VCaP (cell line): ENCODE results near the gene CCR7.

Experiments used
- H3K27ac ChIP-seq: fragments of 450-650 bp; 2 replicates; pipeline ENCODE4 v1.5.1; 2017
- TF ChIP-seq, protein P1 (sequence below): fragments of 450-650 bp; conservative IDR thresholded peaks from 2 replicates; pipeline ENCODE4 v1.5.1; 2017; ENCODE audit warnings: mild to moderate bottlenecking, moderate library complexity

CCR7 gene

DNA sequence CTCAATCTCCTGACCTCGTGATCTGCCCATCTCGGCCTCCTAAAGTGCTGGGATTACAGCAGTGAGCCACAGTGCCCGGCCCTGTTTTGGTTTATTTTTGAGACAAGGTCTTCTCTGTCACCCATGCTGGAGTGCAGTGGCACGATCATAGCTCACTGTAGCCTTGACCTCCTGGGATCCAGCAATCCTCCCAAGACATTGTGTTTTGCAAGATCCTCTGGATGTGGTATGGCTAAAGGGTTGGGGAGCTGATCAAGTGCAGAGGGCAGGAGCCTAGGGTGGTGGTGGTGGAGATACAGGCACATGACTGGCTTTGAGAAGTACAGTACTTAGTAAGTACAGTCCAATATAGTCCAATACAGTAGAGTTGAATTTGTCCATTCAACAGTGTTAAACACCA lies 47.3 kb downstream of the CCR7 start:
- TF ChIP-seq, protein P1, sequence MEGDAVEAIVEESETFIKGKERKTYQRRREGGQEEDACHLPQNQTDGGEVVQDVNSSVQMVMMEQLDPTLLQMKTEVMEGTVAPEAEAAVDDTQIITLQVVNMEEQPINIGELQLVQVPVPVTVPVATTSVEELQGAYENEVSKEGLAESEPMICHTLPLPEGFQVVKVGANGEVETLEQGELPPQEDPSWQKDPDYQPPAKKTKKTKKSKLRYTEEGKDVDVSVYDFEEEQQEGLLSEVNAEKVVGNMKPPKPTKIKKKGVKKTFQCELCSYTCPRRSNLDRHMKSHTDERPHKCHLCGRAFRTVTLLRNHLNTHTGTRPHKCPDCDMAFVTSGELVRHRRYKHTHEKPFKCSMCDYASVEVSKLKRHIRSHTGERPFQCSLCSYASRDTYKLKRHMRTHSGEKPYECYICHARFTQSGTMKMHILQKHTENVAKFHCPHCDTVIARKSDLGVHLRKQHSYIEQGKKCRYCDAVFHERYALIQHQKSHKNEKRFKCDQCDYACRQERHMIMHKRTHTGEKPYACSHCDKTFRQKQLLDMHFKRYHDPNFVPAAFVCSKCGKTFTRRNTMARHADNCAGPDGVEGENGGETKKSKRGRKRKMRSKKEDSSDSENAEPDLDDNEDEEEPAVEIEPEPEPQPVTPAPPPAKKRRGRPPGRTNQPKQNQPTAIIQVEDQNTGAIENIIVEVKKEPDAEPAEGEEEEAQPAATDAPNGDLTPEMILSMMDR: no peak
- H3K27ac ChIP-seq: no peak overlapping the region

DNA sequence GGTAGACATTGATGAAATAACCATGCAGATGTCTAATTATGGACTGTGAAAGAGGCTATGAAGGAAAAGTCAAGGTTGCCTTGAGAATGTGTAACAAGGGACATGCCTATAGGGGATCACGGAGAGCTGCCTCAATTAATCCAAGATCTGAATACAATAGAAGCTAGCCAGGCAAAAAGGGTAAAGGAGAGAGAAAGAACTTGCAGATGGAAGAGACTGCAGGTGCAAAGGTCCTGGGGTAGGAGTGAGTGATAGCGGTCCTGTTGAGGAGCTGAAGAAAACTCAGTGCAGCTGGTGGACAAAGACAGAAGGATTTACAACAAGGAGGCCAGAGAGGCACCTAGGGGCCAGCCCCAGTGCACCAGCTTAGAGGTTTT lies 48.0 kb downstream of the CCR7 start:
- no peak overlapping the region for H3K27ac ChIP-seq
- TF ChIP-seq, protein P1: no peak

DNA sequence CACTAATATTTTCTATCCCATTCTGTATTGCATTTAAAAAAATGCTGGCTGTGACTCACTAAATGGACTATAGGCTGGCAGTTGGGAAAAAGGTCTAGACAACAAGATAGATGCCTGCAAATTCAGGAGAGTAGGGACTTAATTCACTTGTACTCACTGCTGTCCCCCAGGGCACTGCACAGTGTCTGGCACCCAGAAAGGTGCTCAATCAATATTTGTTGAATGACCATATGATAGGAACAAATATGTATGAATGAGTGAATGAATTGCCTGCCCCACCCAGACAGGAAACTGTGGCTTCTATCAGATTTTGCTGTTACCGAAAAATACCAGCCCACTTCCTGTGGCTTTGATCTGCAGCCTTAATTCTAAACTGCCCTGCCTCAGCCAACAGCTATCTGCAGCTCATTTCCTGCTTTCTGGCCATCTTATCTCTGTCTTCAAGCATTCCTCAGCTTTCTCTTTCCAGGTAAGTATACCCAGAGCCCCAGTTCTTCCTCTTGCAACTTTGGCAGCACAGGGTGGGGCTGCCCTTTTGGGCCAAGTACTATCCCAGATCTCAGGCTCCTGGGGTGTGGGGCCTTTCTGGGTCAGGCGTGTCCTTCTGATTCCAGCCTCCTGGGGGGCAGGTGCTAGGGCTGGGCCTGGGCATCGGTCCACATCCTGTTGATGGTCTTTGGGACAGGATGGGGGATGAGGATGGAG lies 48.5 kb downstream of the CCR7 start:
- TF ChIP-seq, protein P1: no peak
- no peak overlapping the region for H3K27ac ChIP-seq

DNA sequence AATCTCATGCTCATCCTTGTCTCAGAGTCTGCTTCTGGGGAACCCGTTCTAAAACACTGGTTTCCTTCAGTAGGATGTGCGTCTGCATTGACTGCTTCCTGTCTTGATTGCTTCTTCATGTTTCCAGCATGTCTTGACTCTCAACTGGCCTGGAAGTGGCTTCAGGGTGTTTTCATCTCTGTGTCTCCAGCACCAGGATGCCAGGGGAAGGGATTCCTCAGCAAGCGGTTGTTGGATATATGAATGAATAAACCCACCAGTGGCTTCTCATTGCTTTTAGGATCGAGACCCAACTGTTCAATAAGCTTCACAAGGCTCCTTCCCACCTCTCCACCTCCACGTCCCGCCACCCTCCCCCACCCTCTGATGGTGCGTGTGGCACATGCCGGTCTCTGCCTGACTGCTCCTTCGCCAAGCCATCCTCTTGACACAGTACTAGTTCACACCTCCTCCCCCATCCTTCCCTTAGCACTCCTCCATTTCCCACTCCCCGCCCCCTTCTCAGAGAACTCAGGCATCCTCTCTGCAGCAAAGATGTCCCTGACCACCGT lies 49.7 kb downstream of the CCR7 start:
- TF ChIP-seq, protein P1: no peak
- H3K27ac ChIP-seq: no peak overlapping the region

DNA sequence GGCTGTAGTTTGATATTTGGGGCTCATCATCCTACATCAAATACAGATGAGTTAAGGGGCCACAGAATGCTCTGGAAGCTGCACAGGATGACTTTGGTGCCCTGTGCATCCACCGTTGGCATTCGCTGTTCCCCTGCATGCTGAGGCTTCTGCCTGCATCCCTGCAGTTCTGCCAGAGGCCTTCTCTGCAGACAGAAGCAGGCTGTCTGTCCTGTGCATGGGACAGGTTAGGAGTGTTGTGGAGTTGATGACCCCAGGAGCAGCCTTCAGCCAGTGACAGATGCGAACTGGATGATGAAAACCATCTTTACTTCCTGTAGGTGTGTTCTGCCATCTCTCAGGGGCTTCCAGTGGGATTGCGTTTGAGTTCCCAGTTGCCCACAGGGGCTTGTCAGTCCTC lies 50.3 kb downstream of the CCR7 start:
- TF ChIP-seq, protein P1: no peak
- no peak overlapping the region for H3K27ac ChIP-seq

DNA sequence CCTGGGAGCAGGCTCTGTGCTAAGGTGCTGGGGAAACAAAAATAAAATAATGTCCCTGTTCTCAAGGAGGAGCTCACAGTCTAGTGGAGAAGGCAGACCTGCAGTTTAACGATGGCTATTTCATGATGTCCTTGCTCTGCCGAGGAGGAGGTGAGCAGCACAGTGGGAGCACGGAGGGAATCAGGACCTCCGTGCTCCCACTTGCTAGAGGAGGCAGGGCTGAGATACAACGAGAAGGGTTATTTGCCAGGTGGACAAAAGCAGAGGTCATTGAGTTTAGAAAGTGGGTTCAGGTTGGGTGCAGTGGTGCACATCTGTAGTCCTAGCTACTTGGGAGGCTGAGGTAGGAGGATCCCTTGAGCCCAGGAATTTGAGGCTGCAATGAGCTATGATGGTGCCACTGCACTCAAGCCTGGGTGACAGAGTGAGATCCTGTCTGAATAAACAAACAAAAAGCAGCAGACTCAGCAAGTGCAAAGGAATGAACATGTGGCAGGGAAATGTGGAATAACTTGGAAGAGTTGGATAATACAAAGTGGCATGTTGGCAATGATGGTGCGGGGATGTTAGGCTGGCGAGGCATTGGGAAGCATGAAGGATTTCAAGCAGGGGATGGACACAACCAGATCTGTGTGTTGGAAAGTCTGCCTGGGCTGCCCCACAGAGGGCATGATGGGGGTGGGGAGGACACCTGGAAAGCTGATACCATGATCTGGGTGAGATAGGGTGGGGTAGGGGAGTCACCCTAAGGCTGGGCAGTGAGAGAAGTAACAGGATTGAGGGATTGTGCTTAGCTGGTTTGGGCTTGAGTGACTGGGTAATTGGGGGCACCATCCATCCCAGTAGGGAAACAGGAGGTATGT lies 51.0 kb downstream of the CCR7 start:
- H3K27ac ChIP-seq: no peak overlapping the region
- TF ChIP-seq, protein P1: no peak

DNA sequence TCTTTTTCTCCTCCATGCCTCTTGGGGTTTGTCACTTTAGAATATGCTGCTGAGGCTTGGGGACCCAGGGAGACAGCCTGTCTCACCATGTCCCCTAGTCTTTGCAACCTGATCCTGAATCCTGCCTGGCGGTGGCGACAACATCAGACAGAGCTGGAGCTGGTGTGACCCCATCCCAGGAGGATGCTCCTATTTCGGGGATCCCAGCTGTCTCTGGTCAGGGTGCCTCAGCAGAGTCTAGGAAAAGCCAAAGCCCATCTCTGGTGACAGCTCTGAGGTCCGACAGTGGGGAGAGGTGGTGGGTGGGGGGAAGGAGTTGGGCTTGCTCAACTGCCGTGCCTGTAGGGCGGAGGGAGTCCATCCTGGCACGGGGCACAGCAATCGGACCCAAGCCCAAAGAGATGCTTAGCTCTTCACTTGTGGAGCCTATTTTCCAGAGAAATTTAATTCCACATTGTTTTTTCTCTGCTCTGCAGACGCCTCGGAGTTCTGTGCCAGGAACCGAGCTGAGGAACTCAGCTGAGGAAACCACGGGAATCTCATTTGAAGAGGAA lies 53.5 kb downstream of the CCR7 start:
- TF ChIP-seq, protein P1: no peak
- H3K27ac ChIP-seq: no peak overlapping the region
